ENCODE results near the gene ETFA. TPM values are rescaled to one million over a fixed set of nuclear protein-coding genes. Genes with fewer than 3 reads are reported as not detected.

ETFA gene
- total RNA-seq, 1 experiment from 2014 or later = 104 TPM

DNA sequence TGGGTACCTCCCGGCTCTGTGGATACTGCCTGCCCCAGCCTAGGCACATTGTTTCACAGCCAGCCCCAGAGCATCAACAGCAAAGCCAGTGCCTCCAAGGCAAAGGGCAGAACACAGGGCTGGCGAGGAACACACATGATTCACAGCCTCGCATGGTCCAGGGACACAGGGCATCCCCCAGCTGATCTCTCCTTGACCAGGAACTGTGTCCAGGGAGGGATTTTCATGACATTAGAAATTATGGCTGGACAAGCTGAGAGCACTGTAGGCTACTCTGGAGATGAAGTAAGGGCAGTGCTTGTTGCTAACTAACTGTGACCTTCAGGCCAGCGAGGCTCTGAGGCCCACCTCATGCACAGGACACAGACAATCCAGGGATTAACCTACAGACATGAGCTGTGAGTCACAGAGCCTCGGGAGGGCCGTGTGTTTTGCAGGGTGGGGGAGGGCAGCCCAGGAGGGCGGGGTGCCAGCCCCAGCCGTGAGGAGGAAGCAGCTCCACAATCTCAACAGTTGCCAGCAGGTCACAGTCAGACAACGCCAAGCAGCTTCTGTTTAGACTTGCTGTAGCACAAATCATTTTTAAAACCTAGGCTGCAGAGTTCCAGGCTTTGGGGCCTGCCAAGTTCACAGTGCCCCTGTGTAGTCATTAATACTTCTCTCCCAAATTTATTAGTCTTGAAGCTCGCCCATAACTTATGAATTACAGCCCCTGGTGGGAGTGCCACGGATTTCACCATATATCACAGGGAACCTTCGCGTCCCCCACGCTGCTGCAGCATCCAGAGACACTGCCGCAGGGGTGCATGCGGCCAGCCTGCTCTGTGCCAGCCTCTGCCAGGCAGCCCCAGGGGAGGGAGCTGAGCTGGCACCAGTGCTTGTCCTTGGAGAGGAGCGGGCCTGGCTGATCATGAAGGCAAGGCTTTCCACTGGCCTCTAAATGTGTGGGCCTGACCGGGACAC is 114.7 kb downstream of the ETFA start:
- peak; percentile 90 for DNase-seq (ENCODE audit: low read depth)

- no peak for DNase-seq (ENCODE audit: low read depth)
These were observed 115.6 kb downstream of the ETFA start for GRCh38 chr15:76195506-76196268.

DNA sequence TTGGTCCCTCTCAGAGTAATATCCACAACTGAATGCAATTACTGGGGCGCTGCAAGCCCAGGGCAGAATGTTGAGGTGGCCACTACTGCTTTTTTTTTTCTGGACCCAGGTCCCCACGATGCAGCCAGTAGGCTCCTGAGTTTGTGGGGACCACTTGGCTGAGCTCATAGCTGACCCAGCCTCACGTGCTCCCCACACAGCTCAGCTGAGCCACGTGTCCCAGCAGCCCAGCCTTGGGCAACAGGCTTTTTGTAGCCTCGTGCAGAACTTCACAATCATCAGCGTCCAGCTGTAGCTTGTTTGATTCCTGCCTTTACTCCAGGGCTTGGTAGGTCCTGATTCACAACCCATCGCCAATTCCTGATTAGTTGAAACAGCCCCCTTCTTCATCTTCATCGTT is 117.3 kb downstream of the ETFA start:
- DNase-seq (ENCODE audit: low read depth) = no peak

- DNase-seq (ENCODE audit: low read depth) = no peak
These were observed 118.6 kb downstream of the ETFA start for GRCh38 chr15:76192715-76193114.

DNA sequence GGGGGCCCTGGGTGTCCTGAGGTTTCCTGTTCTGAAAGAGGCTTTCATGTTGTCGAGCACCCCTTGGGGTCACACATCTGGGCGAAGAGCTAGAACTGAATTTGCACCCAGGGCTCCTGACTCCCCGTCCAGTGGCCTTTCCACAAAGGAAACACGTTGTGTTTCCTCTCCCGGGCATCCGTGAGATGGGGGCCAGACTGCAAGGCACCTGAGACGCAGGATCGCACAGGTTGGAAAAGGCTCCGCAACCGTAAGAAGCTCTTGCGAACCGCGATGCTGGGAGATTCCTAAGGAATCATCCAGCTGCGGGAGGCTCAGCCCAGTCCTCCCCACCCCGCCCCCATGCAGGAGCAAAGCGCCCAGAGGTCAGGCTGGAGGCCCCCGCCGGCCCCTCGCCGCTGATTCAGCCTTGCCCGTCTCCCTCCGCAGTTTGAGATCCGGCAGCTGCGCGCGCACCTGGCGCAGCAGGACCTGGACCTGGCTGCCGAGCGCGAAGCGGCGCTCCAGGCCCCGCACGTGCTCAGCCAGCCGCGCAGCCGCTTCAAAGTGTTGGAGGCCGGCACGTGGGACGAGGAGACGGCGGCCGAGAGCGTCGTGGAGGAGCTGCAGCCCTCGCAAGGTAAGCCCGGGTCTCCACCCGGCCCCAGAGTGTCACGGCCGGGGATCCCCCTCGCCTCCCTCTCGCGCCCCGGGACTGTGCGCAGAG is 119.6 kb downstream of the ETFA start:
- no peak for DNase-seq (ENCODE audit: low read depth)

- peak; percentile 79 for DNase-seq (ENCODE audit: low read depth)
These were observed 120.3 kb downstream of the ETFA start for GRCh38 chr15:76190751-76191538.

DNA sequence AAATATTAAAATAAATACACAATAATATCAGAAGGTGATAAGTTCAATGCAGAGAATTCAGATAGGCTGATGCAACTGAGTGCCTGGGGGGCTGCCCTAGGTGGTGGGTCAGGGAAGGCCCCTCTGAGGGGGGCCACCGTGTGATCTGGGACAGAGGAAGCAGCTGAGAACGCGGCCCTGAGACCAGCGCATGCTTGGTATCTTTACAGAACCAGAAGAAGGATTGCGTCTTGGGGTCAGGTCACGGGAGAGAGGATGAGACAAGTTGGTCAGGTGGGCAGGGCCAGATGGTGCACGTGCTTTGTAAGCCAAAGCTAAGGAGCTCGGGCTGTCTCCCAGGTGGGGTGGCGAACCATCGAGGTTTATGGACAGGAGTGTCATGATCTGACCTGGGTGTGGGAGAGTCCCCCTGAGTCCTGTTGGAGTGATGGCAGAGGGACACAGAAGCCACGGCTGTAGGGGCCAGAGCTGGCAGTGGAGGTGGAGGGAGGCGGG is 121.2 kb downstream of the ETFA start:
- DNase-seq (ENCODE audit: low read depth) = no peak

DNA sequence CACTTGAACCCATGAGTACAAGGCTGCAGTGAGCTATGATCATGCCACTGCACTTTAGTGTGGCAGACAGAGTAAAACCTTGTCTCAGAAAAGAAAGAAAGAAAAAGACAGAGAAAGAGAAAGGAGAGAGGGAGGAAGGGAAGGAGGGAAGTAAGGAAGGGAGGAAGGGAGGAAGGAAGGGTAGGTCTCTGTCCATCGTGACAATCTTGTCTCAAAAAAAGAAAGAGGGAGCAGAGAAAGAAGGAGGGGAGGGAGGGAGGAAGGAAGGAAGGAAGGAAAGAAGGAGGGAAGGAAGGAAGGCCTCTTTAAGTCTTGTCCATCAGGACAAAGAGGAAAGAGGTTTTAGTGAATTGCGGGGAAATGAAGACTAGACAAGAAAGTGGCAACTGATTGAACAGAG is 122.2 kb downstream of the ETFA start:
- no peak for DNase-seq (ENCODE audit: low read depth)

DNA sequence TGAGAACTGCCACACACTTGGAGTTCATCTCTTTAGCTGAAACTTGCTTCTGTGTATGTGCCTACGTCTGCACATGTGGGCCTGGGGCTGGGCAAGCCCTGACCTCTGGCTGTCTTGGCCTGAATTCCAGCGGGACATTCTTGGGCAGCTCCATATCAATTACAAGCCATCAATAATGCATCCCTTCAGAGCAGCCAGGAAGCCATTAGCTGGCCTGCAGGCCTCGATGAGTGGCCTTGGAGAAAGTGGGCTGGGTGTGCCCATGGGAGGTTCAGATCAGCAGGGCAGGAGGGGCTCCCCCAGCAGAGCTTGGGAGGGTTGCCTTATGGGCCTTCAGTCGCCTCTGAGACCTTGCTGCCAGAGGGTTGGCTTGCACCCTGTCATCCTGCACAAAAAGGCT is 124.1 kb downstream of the ETFA start:
- no peak for DNase-seq (ENCODE audit: low read depth)

GRCh38 chr15:76185716-76186115 is 125.6 kb downstream of the ETFA start:
- peak; percentile 78 for DNase-seq (ENCODE audit: low read depth)

- DNase-seq (ENCODE audit: low read depth) = no peak
These were observed 126.6 kb downstream of the ETFA start for GRCh38 chr15:76184650-76185035.

DNA sequence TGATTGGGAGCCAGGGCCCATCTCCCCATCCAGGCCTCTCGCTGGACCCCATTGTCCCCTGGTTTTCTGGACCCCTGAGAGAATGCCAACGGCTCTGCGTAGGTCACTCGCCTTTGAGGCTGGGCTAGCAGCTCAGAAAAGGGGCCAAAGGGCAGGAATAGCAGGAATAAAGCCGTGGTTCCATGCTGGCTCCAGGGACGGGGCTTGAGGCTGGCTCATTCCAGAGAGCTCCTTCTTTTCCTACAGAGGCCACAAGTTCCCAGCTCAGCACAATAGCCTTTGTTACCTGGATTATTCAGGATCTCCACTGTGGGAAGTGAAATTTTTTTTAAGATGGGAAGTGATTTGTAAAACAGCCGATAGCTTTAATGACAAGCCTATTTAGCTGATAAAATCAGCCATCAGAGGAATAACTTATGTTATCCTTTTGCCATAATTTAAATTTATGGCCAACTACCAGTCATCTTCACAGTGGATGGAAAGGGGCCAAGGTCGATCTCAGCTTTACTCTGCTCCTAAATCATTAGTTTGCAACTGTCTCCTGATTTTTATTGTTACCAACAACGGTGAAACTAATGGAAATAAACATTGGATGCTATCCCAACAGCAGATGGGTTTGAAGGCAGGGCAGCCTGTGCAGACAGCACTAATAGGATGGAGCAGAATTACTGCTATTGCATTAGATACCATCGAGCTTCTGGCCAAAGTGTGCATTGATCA is 127.2 kb downstream of the ETFA start:
- no peak for DNase-seq (ENCODE audit: low read depth)

DNA sequence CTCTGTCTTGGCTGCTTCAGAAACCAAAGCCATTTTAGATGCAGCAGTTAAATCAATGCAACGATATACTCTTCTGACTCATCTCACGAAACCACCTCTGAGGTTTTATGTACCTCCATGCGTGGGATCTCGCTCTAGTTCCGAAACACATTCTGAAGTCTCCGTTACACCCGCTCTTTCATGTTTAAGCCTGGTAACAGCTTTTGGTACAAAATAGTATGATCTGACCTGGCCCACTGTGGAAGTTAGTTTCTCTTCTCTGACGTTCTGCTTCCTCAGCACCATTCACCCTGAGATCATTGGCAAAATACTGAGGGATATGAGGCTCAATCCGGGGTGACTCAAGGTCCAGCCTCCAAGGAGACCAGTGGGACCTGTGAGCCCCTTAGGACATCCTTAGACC is 129.6 kb downstream of the ETFA start:
- no peak for DNase-seq (ENCODE audit: low read depth)

DNA sequence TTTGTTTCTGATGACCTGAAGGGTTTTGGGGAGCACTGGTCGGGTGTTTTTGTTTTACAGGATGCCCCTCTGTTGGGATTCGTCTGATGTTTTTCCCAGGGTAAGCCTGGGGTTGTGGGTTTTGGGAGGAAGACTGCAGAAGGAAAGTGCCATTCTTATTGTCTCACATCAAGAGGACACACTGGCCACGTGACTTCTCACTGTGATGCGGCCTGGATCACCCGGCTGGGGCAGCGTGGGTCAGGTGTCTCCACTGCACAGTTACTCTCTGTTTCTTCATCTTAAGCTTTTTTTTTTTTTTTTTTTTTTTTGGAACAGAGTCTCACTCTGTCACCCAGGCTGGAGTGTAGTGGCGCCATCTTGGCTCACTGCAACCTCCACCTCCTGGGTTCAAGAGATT is 130.9 kb downstream of the ETFA start:
- no peak for DNase-seq (ENCODE audit: low read depth)

GRCh38 chr15:76179023-76179422 is 132.2 kb downstream of the ETFA start:
- DNase-seq (ENCODE audit: low read depth) = no peak

DNA sequence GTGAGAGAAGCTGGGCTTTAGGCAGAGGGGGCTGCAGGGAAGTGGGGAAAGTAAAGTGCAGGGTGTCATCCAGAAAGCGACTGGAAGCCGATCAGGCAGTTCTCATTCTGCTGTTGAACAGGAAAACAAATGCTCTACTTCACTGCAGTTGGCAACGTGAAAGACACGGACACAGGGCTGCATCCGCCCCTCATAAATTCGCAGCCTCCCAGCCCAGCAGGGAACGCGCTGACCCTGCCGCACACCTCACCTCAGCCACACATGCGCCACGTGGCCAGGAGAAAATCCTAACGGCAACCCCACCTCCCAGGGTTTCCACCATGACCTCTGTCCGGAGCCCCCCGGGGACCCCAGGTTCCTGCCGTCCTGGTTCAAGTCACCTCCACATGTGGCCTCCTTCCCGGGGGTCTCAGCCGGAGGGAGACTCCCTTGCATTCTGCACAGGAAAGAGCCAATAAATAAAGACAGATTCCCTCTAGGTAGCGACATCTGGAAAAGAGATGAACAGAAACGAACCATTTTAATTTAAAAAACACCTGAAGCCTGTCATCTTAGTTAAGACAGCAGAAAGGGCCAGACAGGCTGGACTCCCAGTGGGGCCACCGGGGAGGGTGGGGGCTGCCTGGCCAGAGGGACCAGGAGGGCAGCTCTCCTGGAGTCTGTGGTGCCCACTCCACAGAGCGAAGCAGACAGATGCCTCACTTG is 132.8 kb downstream of the ETFA start:
- DNase-seq (ENCODE audit: low read depth) = no peak

GRCh38 chr15:76177491-76178040 is 133.7 kb downstream of the ETFA start:
- DNase-seq (ENCODE audit: low read depth) = peak; percentile 34

- no peak for DNase-seq (ENCODE audit: low read depth)
These were observed 134.7 kb downstream of the ETFA start for GRCh38 chr15:76176487-76177085.

- DNase-seq (ENCODE audit: low read depth) = no peak
These were observed 135.2 kb downstream of the ETFA start for GRCh38 chr15:76176059-76176458.

All from Daoy (cell line).